Ovary (tissue), 3 donors: ENCODE measurements around the gene MAK.

ENCODE experiments used
- POLR2A ChIP-seq: fragments of 450-650 bp; IDR thresholded peaks from one replicate; pipeline ENCODE4 v1.6.1; 2017; ENCODE audit warnings: antibody characterized with exemption, mild to moderate bottlenecking, moderate library complexity
- TF ChIP-seq, protein P1 (sequence below), 3 donors: fragments of 450-650 bp in 2 of 3; fragments of 200-600 bp in 1 of 3; IDR thresholded peaks; one replicate each; pipeline versions ENCODE4 v1.5.1 to v1.8.0; 2016 to 2022; ENCODE audit warnings: antibody characterized with exemption in 3 of 3, mild to moderate bottlenecking in 1 of 3
- donor health status: DM: no; HTN: no; CAD: no.

GRCh38 chr6:10722820-10723566 lies 115.3 kb downstream of the MAK start, which contains the start of gene TMEM14C:
- TF ChIP-seq, protein P1, sequence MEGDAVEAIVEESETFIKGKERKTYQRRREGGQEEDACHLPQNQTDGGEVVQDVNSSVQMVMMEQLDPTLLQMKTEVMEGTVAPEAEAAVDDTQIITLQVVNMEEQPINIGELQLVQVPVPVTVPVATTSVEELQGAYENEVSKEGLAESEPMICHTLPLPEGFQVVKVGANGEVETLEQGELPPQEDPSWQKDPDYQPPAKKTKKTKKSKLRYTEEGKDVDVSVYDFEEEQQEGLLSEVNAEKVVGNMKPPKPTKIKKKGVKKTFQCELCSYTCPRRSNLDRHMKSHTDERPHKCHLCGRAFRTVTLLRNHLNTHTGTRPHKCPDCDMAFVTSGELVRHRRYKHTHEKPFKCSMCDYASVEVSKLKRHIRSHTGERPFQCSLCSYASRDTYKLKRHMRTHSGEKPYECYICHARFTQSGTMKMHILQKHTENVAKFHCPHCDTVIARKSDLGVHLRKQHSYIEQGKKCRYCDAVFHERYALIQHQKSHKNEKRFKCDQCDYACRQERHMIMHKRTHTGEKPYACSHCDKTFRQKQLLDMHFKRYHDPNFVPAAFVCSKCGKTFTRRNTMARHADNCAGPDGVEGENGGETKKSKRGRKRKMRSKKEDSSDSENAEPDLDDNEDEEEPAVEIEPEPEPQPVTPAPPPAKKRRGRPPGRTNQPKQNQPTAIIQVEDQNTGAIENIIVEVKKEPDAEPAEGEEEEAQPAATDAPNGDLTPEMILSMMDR (IDR thresholded peaks at IDR 0.05), result no peak
- TF ChIP-seq POLR2A, result no peak
